Upper lobe of left lung (tissue), 6 donors: ENCODE results near the gene LRIG2. TPM values are rescaled to one million over a fixed set of nuclear protein-coding genes. Genes with fewer than 3 reads are reported as not detected.

ENCODE experiments used
- ATAC-seq, 2 donors: fragments of 200-7000 bp; cut with Tn5 transposase; one replicate each; pipeline ENCODE4 v1.9.1; 2022; ENCODE audit warnings: mild to moderate bottlenecking in 2 of 2, moderate library complexity in 2 of 2; ENCODE audit not compliant: low FRiP score in 2 of 2
- DNase-seq, 2 donors: peaks; one replicate each; pipeline ENCODE4 v3.0.0-alpha.2; 2019 to 2020
- H3K27ac ChIP-seq, 4 donors: fragments of 200-600 bp; sonication (generic); one replicate each; pipeline ENCODE4 v1.5.1; 2016 to 2019
- H3K27me3 ChIP-seq, 4 donors: fragments of 200-600 bp; sonication (generic); one replicate each; pipeline ENCODE4 v1.5.1; 2017 to 2019
- H3K36me3 ChIP-seq, 4 donors: fragments of 200-600 bp; sonication (generic); one replicate each; pipeline ENCODE4 v1.5.1; 2016 to 2019
- H3K4me1 ChIP-seq, 4 donors: fragments of 200-600 bp; sonication (generic); one replicate each; pipeline ENCODE4 v1.5.1; 2018 to 2019
- H3K4me3 ChIP-seq, 4 donors: fragments of 200-600 bp; sonication (generic); one replicate each; pipeline ENCODE4 v1.5.1; 2017 to 2019; ENCODE audit warnings: mild to moderate bottlenecking in 2 of 4, moderate library complexity in 1 of 4
- H3K9me3 ChIP-seq, 4 donors: fragments of 200-600 bp; sonication (generic); one replicate each; pipeline ENCODE4 v1.5.1; 2018 to 2019
- EP300 ChIP-seq, 4 donors: sonication (generic); formaldehyde crosslinking; IDR thresholded peaks; one replicate each; pipeline ENCODE4 v1.5.1; 2017; ENCODE audit warnings: antibody characterized with exemption in 4 of 4, control low read depth in 2 of 4
- POLR2A ChIP-seq, 4 donors: fragments of 450-650 bp; IDR thresholded peaks; one replicate each; pipeline ENCODE4 v1.5.1; 2016 to 2017; ENCODE audit warnings: antibody characterized with exemption in 4 of 4, mild to moderate bottlenecking in 2 of 4
- POLR2AphosphoS5 ChIP-seq, 2 donors: sonication (generic); formaldehyde crosslinking; IDR thresholded peaks; one replicate each; pipeline ENCODE4 v1.5.1; 2017; ENCODE audit warnings: antibody characterized with exemption in 2 of 2
- WGBS, 2 donors: methylation state at CpG; one replicate each; pipeline ENCODE4 v1.1.5; 2017 to 2018; 5-methylcytosine and 5-hydroxymethylcytosine counted together
- total RNA-seq, 6 donors: library from RNA; depleted of rRNA in 4 of 6; stranded (reverse); fragments of >200 nt in 4 of 6; gene quantifications; one replicate each; pipeline versions ENCODE4 v1.1.0 to v1.2.1, GENCODE V29; 2016 to 2021
- TF ChIP-seq, protein P1 (sequence below), 6 experiments: fragments of 450-650 bp in 4 of 6; fragments of 200-600 bp in 2 of 6; sonication (generic) in 2 of 6; IDR thresholded peaks; one replicate each; pipeline ENCODE4 v1.5.1; 2016 to 2019; ENCODE audit warnings: antibody characterized with exemption in 6 of 6
- donor health status: DM: no; HTN: no; CAD: no; lungs with moderate emphysema.
- donor health status: DM: no; HTN: yes; CAD: no; lungs with severe emphysema.

Gene LRIG2
- total RNA-seq, 6 donors from 2014 or later = 4.2 to 21.1 (median 11.8) TPM

DNA sequence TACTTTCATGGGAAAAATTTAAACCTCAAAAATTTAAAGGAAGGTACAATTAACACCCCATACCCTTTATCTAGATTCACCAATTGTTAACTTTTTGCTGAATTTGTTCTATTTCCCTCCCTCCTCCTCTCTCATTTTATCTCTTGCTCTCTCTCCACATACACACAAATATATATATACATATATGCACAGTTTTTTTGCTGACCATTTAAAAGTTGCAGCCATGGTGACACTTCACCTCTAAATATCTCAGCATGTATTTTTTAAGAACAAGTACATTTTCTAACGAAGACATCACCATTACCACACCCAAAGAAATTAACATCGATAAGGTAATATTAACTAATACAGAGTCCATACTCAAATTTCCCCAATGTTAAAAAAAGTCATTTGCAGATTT is 33.9 kb downstream of the LRIG2 start:
- ATAC-seq = no peak
- no peaks in the 10 kb centered on the region for H3K27me3 ChIP-seq
- no peaks in the 10 kb centered on the region for H3K9me3 ChIP-seq
- TF ChIP-seq, protein P1, sequence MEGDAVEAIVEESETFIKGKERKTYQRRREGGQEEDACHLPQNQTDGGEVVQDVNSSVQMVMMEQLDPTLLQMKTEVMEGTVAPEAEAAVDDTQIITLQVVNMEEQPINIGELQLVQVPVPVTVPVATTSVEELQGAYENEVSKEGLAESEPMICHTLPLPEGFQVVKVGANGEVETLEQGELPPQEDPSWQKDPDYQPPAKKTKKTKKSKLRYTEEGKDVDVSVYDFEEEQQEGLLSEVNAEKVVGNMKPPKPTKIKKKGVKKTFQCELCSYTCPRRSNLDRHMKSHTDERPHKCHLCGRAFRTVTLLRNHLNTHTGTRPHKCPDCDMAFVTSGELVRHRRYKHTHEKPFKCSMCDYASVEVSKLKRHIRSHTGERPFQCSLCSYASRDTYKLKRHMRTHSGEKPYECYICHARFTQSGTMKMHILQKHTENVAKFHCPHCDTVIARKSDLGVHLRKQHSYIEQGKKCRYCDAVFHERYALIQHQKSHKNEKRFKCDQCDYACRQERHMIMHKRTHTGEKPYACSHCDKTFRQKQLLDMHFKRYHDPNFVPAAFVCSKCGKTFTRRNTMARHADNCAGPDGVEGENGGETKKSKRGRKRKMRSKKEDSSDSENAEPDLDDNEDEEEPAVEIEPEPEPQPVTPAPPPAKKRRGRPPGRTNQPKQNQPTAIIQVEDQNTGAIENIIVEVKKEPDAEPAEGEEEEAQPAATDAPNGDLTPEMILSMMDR (IDR thresholded peaks at IDR 0.05) = no peak
- no peak for TF ChIP-seq POLR2AphosphoS5 (IDR thresholded peaks at IDR 0.05)
- TF ChIP-seq POLR2A (IDR thresholded peaks at IDR 0.05) = no peak
- TF ChIP-seq EP300 (IDR thresholded peaks at IDR 0.05) = no peak
- H3K4me1 ChIP-seq = no peaks in the 10 kb centered on the region
- H3K36me3 ChIP-seq = peaks cover 28 to 98% (median 68%) of the 10 kb centered on the region in 4 donors
- no peak overlapping the region for H3K4me3 ChIP-seq
- H3K27ac ChIP-seq = no peak overlapping the region
- WGBS, 2 donors = 91 to 98% methylated on average over 2 of the region's 2 CpGs
- no peak for DNase-seq

DNA sequence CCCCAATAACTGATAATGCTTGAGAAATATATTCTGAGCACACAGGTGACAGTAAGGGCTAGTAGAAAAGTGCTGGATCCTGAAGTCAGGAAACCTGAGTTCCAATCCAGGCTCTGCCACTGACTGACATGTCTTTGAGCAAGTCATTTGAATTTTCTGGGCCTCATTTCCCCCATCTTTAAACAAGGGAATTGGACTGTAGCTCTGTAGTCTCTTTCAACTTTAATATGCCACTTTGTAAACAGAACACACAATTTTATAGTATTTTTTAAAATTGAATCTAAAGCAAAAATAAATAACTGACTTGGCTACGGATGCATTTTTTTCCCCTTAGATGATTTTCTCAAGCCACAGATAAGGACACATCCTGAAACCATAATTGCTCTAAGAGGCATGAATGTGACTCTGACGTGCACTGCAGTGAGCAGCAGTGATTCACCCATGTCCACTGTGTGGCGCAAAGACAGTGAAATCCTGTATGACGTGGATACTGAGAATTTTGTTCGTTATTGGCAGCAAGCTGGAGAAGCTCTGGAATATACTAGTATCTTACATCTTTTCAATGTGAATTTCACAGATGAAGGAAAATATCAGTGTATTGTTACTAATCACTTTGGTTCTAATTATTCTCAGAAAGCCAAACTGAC is 37.0 kb downstream of the LRIG2 start:
- no peaks in the 10 kb centered on the region for H3K9me3 ChIP-seq
- 81 to 82% methylated on average over 5 of the region's 5 CpGs for WGBS, 2 donors
- H3K4me3 ChIP-seq = no peak overlapping the region
- ATAC-seq (peak in 1 of 2 donors; percentile 81), DNase-seq (no peak)
- TF ChIP-seq, protein P1 (IDR thresholded peaks at IDR 0.05) = no peak
- TF ChIP-seq POLR2A (IDR thresholded peaks at IDR 0.05) = no peak
- TF ChIP-seq POLR2AphosphoS5 (IDR thresholded peaks at IDR 0.05) = no peak
- no peak for TF ChIP-seq EP300 (IDR thresholded peaks at IDR 0.05)
- H3K27me3 ChIP-seq = no peaks in the 10 kb centered on the region
- no peak overlapping the region for H3K27ac ChIP-seq
- H3K36me3 ChIP-seq = peaks cover 21 to 97% (median 61%) of the 10 kb centered on the region in 4 donors
- H3K4me1 ChIP-seq = no peaks in the 10 kb centered on the region

DNA sequence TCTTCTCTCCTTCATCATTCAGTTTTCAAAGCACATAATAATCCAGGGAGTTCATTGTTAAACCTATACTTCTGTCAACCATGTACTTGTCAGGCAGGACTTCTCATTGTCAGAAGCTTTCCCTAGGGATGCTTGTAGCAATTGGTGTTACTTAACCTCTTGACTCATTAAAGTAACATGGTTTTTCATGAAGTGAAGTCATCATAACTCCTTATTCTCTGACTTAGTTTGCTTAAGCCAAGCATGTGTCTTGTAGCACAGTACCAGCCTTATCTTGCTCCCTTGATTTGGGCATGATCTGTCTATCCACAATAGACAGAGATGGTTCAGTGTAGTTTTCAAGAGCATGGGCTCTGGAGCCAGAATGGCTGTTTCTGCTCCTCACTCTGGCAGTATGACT is 45.3 kb downstream of the LRIG2 start:
- Histone ChIP-seq H3K27ac (no peak overlapping the region), H3K4me3 (no peak overlapping the region), H3K9me3 (no peaks in the 10 kb centered on the region), H3K36me3 (peaks cover 32 to 96% (median 75%) of the 10 kb centered on the region in 4 donors), H3K27me3 (no peaks in the 10 kb centered on the region), H3K4me1 (no peaks in the 10 kb centered on the region)
- TF ChIP-seq POLR2A (IDR thresholded peaks at IDR 0.05) (no peak), EP300 (IDR thresholded peaks at IDR 0.05) (no peak), POLR2AphosphoS5 (IDR thresholded peaks at IDR 0.05) (no peak)
- TF ChIP-seq, protein P1 (IDR thresholded peaks at IDR 0.05) = no peak
- DNase-seq (no peak), ATAC-seq (no peak)

DNA sequence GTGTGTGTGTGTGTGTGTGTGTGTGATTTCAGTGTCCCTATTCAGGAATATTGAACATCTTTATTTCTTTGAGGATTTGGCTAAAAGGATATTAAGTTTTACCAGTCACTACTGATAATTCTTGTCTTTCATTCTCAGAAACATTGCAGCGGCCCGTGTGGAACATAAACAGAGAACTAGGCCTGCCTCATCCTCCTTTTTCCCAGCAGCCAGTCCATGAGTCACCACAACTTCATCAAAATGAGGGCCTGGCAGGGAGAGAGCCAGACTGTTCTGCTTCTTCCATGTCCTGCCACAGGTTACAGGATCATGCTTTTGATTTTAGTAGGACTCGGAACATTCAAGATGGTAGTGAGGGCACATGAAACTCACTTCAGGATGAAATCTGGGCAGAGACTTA is 50.7 kb downstream of the LRIG2 start:
- no peak overlapping the region for H3K4me3 ChIP-seq
- no peaks in the 10 kb centered on the region for H3K4me1 ChIP-seq
- TF ChIP-seq EP300 (IDR thresholded peaks at IDR 0.05) = no peak
- TF ChIP-seq, protein P1 (IDR thresholded peaks at IDR 0.05) = no peak
- no peak for TF ChIP-seq POLR2AphosphoS5 (IDR thresholded peaks at IDR 0.05)
- no peak for TF ChIP-seq POLR2A (IDR thresholded peaks at IDR 0.05)
- H3K27me3 ChIP-seq = no peaks in the 10 kb centered on the region
- H3K36me3 ChIP-seq = peaks cover 23 to 81% (median 62%) of the 10 kb centered on the region in 4 donors
- H3K27ac ChIP-seq = no peak overlapping the region
- ATAC-seq (no peak), DNase-seq (no peak)
- H3K9me3 ChIP-seq = no peaks in the 10 kb centered on the region
- 83 to 89% methylated on average over 3 of the region's 3 CpGs for WGBS, 2 donors

DNA sequence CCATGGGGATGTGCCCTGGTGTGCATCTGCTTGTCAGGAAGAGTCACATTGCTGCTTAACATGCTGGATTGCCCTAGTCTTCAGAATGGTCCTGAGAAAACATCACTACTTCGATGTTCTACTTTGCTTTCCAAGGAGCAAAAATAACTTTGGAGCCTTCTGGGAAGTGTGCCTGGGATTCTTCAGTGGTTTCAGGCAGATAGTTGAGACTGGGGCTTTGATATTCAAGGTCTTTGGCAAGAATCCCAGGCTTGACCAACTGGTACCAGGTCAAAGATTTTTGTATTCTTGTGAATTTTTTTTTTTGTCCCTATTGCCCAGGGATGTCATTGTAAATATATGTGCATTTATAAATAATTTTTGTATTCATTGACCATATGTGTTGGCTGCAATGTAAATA is 51.4 kb downstream of the LRIG2 start:
- DNase-seq (no peak), ATAC-seq (no peak)
- Histone ChIP-seq H3K36me3 (peaks cover 17 to 75% (median 55%) of the 10 kb centered on the region in 4 donors), H3K4me1 (no peaks in the 10 kb centered on the region), H3K9me3 (no peaks in the 10 kb centered on the region), H3K27me3 (no peaks in the 10 kb centered on the region), H3K4me3 (no peak overlapping the region), H3K27ac (no peak overlapping the region)
- WGBS, 2 donors = 69 to 85% methylated on average over 1 of the region's 1 CpG
- TF ChIP-seq EP300 (IDR thresholded peaks at IDR 0.05) = no peak
- no peak for TF ChIP-seq POLR2A (IDR thresholded peaks at IDR 0.05)
- TF ChIP-seq, protein P1 (IDR thresholded peaks at IDR 0.05) = no peak
- TF ChIP-seq POLR2AphosphoS5 (IDR thresholded peaks at IDR 0.05) = no peak
